RWPE2 (cell line): Measurements from ENCODE around the gene ERN1.

Experiments
- ATAC-seq: fragments of 200-7000 bp; cut with Tn5 transposase; 3 replicates; pipeline ENCODE4 v1.9.1; 2021; ENCODE audit warnings: low read depth
- DNase-seq: peaks from one replicate; pipeline ENCODE4 v3.0.0-alpha.2; 2020; ENCODE audit warnings: low spot score
- H3K27ac ChIP-seq: fragments of 450-650 bp; 2 replicates; pipeline ENCODE4 v1.5.1; 2017; ENCODE audit warnings: mild to moderate bottlenecking; ENCODE audit not compliant: poor library complexity, severe bottlenecking
- H3K27me3 ChIP-seq: fragments of 250-450 bp; sonication (Bioruptor Pico); 2 replicates; pipeline ENCODE4 v1.5.1; 2021; ENCODE audit warnings: mild to moderate bottlenecking, moderate library complexity; ENCODE audit not compliant: insufficient read depth, poor library complexity, severe bottlenecking
- H3K36me3 ChIP-seq: fragments of 250-450 bp; sonication (Bioruptor Pico); 2 replicates; pipeline ENCODE4 v1.5.1; 2020; ENCODE audit warnings: low read depth, mild to moderate bottlenecking, moderate library complexity
- H3K4me1 ChIP-seq: fragments of 250-450 bp; sonication (Bioruptor Pico); 2 replicates; pipeline ENCODE4 v1.5.1; 2021; ENCODE audit warnings: mild to moderate bottlenecking, moderate library complexity; ENCODE audit not compliant: insufficient read depth, poor library complexity, severe bottlenecking
- H3K4me3 ChIP-seq: fragments of 250-450 bp; sonication (Bioruptor Pico); 2 replicates; pipeline ENCODE4 v1.5.1; 2021; ENCODE audit warnings: mild to moderate bottlenecking, moderate library complexity; ENCODE audit not compliant: severe bottlenecking
- H3K9me3 ChIP-seq: fragments of 250-450 bp; sonication (Bioruptor Pico); 2 replicates; pipeline ENCODE4 v1.5.1; 2021; ENCODE audit warnings: mild to moderate bottlenecking, moderate library complexity; ENCODE audit not compliant: severe bottlenecking
- TF ChIP-seq, protein P1 (sequence below): fragments of 450-650 bp; IDR thresholded peaks from one replicate; pipeline ENCODE4 v1.5.1; 2017; ENCODE audit warnings: mild to moderate bottlenecking, moderate library complexity; ENCODE audit not compliant: poor library complexity, severe bottlenecking

Gene ERN1

DNA sequence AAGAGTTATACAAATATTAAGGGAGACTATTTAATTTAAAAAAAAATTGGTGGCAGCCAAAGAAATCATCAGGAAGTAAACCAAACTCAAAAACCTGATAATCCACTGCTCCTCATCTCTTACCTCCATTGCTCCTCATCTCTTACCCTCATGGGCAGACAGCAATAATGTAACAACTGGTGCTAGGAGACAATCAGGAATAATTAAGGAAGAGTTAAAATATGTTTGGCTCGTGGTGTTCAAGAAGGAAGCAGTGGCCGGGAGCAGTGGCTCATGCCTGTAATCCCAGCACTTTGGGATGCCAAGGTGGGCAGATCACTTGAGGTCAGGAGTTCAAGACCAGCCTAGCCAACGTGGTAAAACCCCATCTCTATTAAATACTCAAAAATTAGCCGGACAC is 18.1 kb downstream of the ERN1 start:
- Histone ChIP-seq H3K4me3 (no peak overlapping the region), H3K27ac (no peak overlapping the region), H3K4me1 (peaks cover 34% of the 10 kb centered on the region), H3K9me3 (no peaks in the 10 kb centered on the region), H3K27me3 (no peaks in the 10 kb centered on the region), H3K36me3 (no peaks in the 10 kb centered on the region)
- ATAC-seq (no peak), DNase-seq (no peak)
- TF ChIP-seq, protein P1, sequence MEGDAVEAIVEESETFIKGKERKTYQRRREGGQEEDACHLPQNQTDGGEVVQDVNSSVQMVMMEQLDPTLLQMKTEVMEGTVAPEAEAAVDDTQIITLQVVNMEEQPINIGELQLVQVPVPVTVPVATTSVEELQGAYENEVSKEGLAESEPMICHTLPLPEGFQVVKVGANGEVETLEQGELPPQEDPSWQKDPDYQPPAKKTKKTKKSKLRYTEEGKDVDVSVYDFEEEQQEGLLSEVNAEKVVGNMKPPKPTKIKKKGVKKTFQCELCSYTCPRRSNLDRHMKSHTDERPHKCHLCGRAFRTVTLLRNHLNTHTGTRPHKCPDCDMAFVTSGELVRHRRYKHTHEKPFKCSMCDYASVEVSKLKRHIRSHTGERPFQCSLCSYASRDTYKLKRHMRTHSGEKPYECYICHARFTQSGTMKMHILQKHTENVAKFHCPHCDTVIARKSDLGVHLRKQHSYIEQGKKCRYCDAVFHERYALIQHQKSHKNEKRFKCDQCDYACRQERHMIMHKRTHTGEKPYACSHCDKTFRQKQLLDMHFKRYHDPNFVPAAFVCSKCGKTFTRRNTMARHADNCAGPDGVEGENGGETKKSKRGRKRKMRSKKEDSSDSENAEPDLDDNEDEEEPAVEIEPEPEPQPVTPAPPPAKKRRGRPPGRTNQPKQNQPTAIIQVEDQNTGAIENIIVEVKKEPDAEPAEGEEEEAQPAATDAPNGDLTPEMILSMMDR, result no peak

DNA sequence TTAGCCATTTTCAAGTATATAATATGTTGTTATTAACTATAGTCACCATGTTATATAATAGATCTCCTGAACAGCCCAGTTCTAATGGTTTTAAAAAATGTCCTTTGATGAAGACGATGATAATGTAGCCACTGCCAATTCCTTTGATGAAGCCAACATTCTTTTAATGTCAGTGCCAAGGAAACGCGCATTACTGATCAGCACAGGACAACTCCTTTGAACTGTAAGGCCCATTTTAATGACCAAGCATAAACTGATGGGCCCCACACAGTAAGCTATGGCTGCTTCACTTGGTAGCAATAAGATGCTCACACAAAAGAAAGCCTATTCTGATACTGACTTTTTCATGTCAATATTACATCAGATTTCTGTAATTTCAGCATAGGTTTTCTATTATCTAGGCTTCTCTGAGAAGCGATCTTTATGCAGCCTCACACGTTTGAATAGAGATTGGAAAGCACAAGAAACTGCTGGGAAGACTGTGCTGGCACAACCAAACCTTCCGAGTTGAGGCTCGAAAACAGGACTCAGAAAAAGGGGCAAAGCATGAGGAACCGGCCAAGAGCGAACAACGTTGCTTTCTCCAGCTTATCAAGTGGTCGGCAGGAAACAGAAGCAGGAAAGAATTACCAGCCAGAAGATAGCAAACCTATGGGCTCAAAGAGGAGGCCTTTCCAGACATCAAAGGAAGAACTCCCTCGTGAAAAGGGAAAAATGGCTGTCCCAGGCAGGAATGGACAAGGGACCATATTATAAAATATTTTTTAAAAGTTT is 19.4 kb downstream of the ERN1 start:
- TF ChIP-seq, protein P1, result no peak
- Histone ChIP-seq H3K9me3 (no peaks in the 10 kb centered on the region), H3K27ac (peak overlapping the region; percentile 31), H3K4me1 (peaks cover 36% of the 10 kb centered on the region), H3K27me3 (no peaks in the 10 kb centered on the region), H3K4me3 (no peak overlapping the region), H3K36me3 (no peaks in the 10 kb centered on the region)
- DNase-seq (no peak), ATAC-seq (no peak)

DNA sequence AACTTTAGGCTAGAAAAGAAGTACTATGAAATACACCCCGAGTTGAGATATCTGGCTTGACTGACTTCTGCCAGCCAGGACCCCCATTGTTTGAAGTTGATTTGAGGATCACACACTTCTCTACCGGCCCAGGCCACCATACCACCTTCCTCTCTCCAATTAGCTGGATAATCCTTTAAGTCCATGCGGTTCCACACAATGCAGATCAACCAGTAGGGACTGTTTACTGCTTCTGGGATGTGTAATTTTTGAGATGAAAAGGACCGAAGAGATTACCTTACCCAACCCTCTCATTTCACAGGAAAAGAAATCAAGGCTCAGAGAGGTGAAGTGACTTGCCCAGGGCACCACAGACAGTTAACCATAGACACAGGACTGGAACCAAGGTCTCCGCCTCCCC is 20.5 kb downstream of the ERN1 start:
- ATAC-seq (no peak), DNase-seq (no peak)
- Histone ChIP-seq H3K27me3 (no peaks in the 10 kb centered on the region), H3K27ac (peak overlapping the region; percentile 31), H3K9me3 (no peaks in the 10 kb centered on the region), H3K4me1 (peaks cover 31% of the 10 kb centered on the region), H3K4me3 (no peak overlapping the region), H3K36me3 (no peaks in the 10 kb centered on the region)
- TF ChIP-seq, protein P1, result no peak

DNA sequence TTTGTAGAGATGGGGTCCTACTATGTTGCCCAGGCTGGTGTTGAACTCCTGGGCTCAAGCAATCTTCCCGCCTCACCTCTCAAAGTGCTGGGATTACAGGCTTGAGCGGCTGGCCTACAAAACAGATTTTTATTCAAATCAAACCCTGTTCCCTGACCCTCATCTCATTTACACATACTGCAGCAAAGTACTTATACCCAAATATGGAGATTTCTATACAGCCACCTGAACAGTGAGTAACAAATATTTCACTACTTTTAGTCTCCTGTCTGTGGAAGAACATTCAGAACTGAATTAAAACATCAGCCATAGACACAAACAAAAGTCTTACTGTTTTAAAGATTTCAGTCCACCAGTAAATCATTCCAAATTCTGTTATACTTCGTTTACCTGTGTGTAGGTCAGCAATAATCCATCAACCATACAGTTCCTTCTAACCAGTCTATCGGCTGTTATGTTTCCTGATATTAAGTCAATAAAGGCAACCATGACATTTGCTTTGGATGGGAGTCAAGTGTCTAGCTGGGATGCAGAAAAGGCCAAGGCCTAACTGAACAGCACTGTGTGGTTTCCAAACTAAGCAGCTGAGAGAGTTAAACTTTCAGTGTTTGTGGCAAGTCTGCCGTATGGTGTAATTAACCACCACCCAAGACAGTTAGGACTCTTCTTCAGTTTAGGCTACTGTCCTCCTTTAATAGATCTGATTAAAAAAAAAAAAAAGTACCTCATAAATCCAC is 22.3 kb downstream of the ERN1 start:
- ATAC-seq (no peak), DNase-seq (no peak)
- H3K36me3 ChIP-seq, result no peaks in the 10 kb centered on the region
- H3K27ac ChIP-seq, result no peak overlapping the region
- TF ChIP-seq, protein P1, result no peak
- H3K9me3 ChIP-seq, result no peaks in the 10 kb centered on the region
- H3K4me1 ChIP-seq, result peaks cover 35% of the 10 kb centered on the region
- H3K27me3 ChIP-seq, result no peaks in the 10 kb centered on the region
- no peak overlapping the region for H3K4me3 ChIP-seq
